Neural cell (in vitro differentiated cells): ENCODE measurements around the gene LBHD1. TPM values are rescaled to one million over a fixed set of nuclear protein-coding genes. Genes with fewer than 3 reads are reported as not detected.

ENCODE experiments used
- H2AFZ ChIP-seq: fragments of 200-600, 300-800 bp; sonication (generic), shearing (Covaris generic); 2 replicates; pipeline ENCODE4 v1.6.0; 2014; ENCODE audit warnings: low read depth, mild to moderate bottlenecking, antibody characterized with exemption, low read length, moderate library complexity
- H3F3A ChIP-seq: fragments of 200-600 bp; shearing (Covaris generic); 2 replicates; pipeline ENCODE4 v1.6.1; 2016; ENCODE audit warnings: mild to moderate bottlenecking, moderate library complexity, mixed read lengths, antibody characterized with exemption, low read length; ENCODE audit not compliant: insufficient read depth, poor library complexity, severe bottlenecking
- H3K27ac ChIP-seq: fragments of 200-600, 300-800 bp; sonication (generic), shearing (Covaris generic); 2 replicates; pipeline ENCODE4 v1.5.1; 2014; ENCODE audit warnings: mild to moderate bottlenecking, low read length, moderate library complexity
- H3K27me3 ChIP-seq: fragments of 300-800, 200-600 bp; sonication (generic), shearing (Covaris generic); 2 replicates; pipeline ENCODE4 v1.6.0; 2014; ENCODE audit warnings: mild to moderate bottlenecking, low read depth, low read length, moderate library complexity; ENCODE audit not compliant: insufficient read depth
- H3K36me3 ChIP-seq: fragments of 300-800, 200-600 bp; sonication (generic), shearing (Covaris generic); 2 replicates; pipeline ENCODE4 v1.5.1; 2014; ENCODE audit warnings: mild to moderate bottlenecking, antibody characterized with exemption, low read length, moderate library complexity; ENCODE audit not compliant: insufficient read depth
- H3K4me2 ChIP-seq: fragments of 300-800, 200-600 bp; sonication (generic), shearing (Covaris generic); 2 replicates; pipeline ENCODE4 v1.6.0; 2014; ENCODE audit warnings: mild to moderate bottlenecking, low read length
- H3K4me3 ChIP-seq: fragments of 300-800, 200-600 bp; sonication (generic), shearing (Covaris generic); 2 replicates; pipeline ENCODE4 v1.5.1; 2014; ENCODE audit warnings: mild to moderate bottlenecking, low read length, moderate library complexity
- H3K79me2 ChIP-seq: fragments of 200-600 bp; shearing (Covaris generic); replicated peaks from 2 replicates; pipeline ENCODE4 v1.6.0; 2014; ENCODE audit warnings: mild to moderate bottlenecking, low read length, moderate library complexity; ENCODE audit not compliant: insufficient read depth
- H3K9ac ChIP-seq: fragments of 300-800, 200-600 bp; sonication (generic), shearing (Covaris generic); 2 replicates; pipeline ENCODE4 v1.6.1; 2016; ENCODE audit warnings: mild to moderate bottlenecking, low read length, mixed read lengths
- H3K9me2 ChIP-seq: fragments of 200-600 bp; shearing (Covaris generic); 2 replicates; pipeline ENCODE4 v1.6.1; 2016; ENCODE audit warnings: mild to moderate bottlenecking, low read length, mixed read lengths; ENCODE audit not compliant: insufficient read depth
- H3K9me3 ChIP-seq: fragments of 200-600, 300-800 bp; sonication (generic), shearing (Covaris generic); 2 replicates; pipeline ENCODE4 v1.6.1; 2016; ENCODE audit warnings: mild to moderate bottlenecking, mixed run types, low read length, moderate library complexity, mixed read lengths
- H4K20me1 ChIP-seq: fragments of 200-600 bp; shearing (Covaris generic); 2 replicates; pipeline ENCODE4 v1.6.1; 2016; ENCODE audit warnings: mild to moderate bottlenecking, mixed run types; ENCODE audit not compliant: insufficient read depth
- CTCF ChIP-seq: fragments of 450-650 bp; IDR thresholded peaks from 2 replicates; pipeline ENCODE4 v1.5.1; 2014; ENCODE audit warnings: antibody characterized with exemption, mild to moderate bottlenecking, moderate library complexity; ENCODE audit not compliant: poor library complexity, severe bottlenecking
- EP300 ChIP-seq: fragments of 450-650 bp; conservative IDR thresholded peaks from 2 replicates; pipeline ENCODE4 v1.6.1; 2014; ENCODE audit warnings: antibody characterized with exemption, mild to moderate bottlenecking, moderate library complexity; ENCODE audit not compliant: poor library complexity, severe bottlenecking
- EZH2 ChIP-seq: fragments of 200-600, 300-800 bp; shearing (Covaris generic), sonication (generic); IDR thresholded peaks from 2 replicates; pipeline ENCODE4 v1.6.1; 2014; ENCODE audit warnings: antibody characterized with exemption, low read length, borderline replicate concordance, mild to moderate bottlenecking; ENCODE audit not compliant: insufficient read depth, poor library complexity, severe bottlenecking
- MXI1 ChIP-seq: fragments of 450-650 bp; conservative IDR thresholded peaks from 2 replicates; pipeline ENCODE4 v1.6.1; 2014; ENCODE audit warnings: antibody characterized with exemption, mild to moderate bottlenecking; ENCODE audit not compliant: poor library complexity, severe bottlenecking
- POLR2AphosphoS5 ChIP-seq: IDR thresholded peaks from 2 replicates; pipeline ENCODE4 v1.6.1; 2012
- REST ChIP-seq: IDR thresholded peaks from 2 replicates; pipeline ENCODE4 v1.6.1; 2012; ENCODE audit warnings: borderline replicate concordance
- SMC3 ChIP-seq: fragments of 450-650 bp; conservative IDR thresholded peaks from 2 replicates; pipeline ENCODE4 v1.6.1; 2014; ENCODE audit warnings: antibody characterized with exemption, mild to moderate bottlenecking, moderate library complexity; ENCODE audit not compliant: poor library complexity
- TAF1 ChIP-seq: IDR thresholded peaks from 2 replicates; pipeline ENCODE4 v1.6.1; 2012; ENCODE audit warnings: low read depth
- polyA plus RNA-seq: library from polyadenylated mRNA; depleted of rRNA; stranded (reverse); fragments of >200 nt; gene quantifications from 2 replicates; pipeline ENCODE4 v1.2.3, GENCODE V29; 2014

The LBHD1 gene
- polyA plus RNA-seq, 1 donor from 2014 or later = 10.6 TPM

- H2AFZ ChIP-seq = peak within 1 kb of the TSS; percentile 33
These were observed 25.9 kb downstream of the LBHD1 start, which contains the start of gene GANAB for GRCh38 chr11:62645946-62646824. Gene GANAB, minus strand, starts transcription at chr11:62646613. Its CDS starts 14 bp downstream, at chr11:62646599.

More at GRCh38 chr11:62645946-62646824, 25.9 kb downstream of the LBHD1 start, which contains the start of gene GANAB:
- TF ChIP-seq SMC3 (no peak), EZH2 (no peak), REST (peak; percentile 79), CTCF (peak; percentile 13), TAF1 (peak; percentile 92), POLR2AphosphoS5 (peak; percentile 97), EP300 (peak; percentile 28), MXI1 (peak; percentile 75)
- H3F3A ChIP-seq = no peaks in the 10 kb centered on the region
- H3K79me2 ChIP-seq = peaks cover 21% of the 10 kb centered on the region
- H3K27ac ChIP-seq = peak within 1 kb of the TSS; percentile 81
- no peaks in the 10 kb centered on the region for H3K36me3 ChIP-seq
- no peaks in the 10 kb centered on the region for H4K20me1 ChIP-seq
- no peaks in the 10 kb centered on the region for H3K9me3 ChIP-seq
- no peaks in the 10 kb centered on the region for H3K27me3 ChIP-seq
- peak within 1 kb of the TSS; percentile 90 for H3K9ac ChIP-seq
- no peaks in the 10 kb centered on the region for H3K9me2 ChIP-seq
- H3K4me3 ChIP-seq = peak within 1 kb of the TSS; percentile 99
- H3K4me2 ChIP-seq = peak within 1 kb of the TSS; percentile 92
